ENCODE results near the gene KRT84. TPM values are rescaled to one million over a fixed set of nuclear protein-coding genes. Genes with fewer than 3 reads are reported as not detected.

KRT84 gene
- polyA plus RNA-seq, 1 donor from 2014 or later = not detected

GRCh38 chr12:52336641-52337040 lies 48.8 kb downstream of the KRT84 start:
- no peak for TF ChIP-seq MXI1 (conservative IDR thresholded peaks at IDR 0.05; ENCODE audit: poor library complexity, severe bottlenecking)
- TF ChIP-seq EZH2 (IDR thresholded peaks at IDR 0.05; ENCODE audit: borderline replicate concordance, insufficient read depth, low read length, poor library complexity, severe bottlenecking) = no peak
- TF ChIP-seq RAD21 (conservative IDR thresholded peaks at IDR 0.05) = no peak
- TF ChIP-seq TAF1 (IDR thresholded peaks at IDR 0.05; ENCODE audit: low read depth) = no peak
- TF ChIP-seq REST (IDR thresholded peaks at IDR 0.05; ENCODE audit: borderline replicate concordance) = no peak
- TF ChIP-seq EP300 (conservative IDR thresholded peaks at IDR 0.05; ENCODE audit: poor library complexity, severe bottlenecking) = no peak
- TF ChIP-seq SMC3 (conservative IDR thresholded peaks at IDR 0.05; ENCODE audit: poor library complexity) = no peak
- TF ChIP-seq CTCF (IDR thresholded peaks at IDR 0.05; ENCODE audit: poor library complexity, severe bottlenecking) = no peak
- TF ChIP-seq POLR2AphosphoS5 (IDR thresholded peaks at IDR 0.05) = no peak
- H3F3A ChIP-seq (ENCODE audit: insufficient read depth, low read length, poor library complexity, severe bottlenecking) = no peaks in the 10 kb centered on the region

GRCh38 chr12:52335598-52336262 lies 49.7 kb downstream of the KRT84 start:
- H4K20me1 ChIP-seq (ENCODE audit: insufficient read depth) = no peaks in the 10 kb centered on the region
- TF ChIP-seq CTCF (IDR thresholded peaks at IDR 0.05; ENCODE audit: poor library complexity, severe bottlenecking) = no peak
- no peak for TF ChIP-seq POLR2AphosphoS5 (IDR thresholded peaks at IDR 0.05)
- TF ChIP-seq SMC3 (conservative IDR thresholded peaks at IDR 0.05; ENCODE audit: poor library complexity) = no peak
- TF ChIP-seq RAD21 (conservative IDR thresholded peaks at IDR 0.05) = no peak
- no peak for TF ChIP-seq TAF1 (IDR thresholded peaks at IDR 0.05; ENCODE audit: low read depth)
- no peak for TF ChIP-seq MXI1 (conservative IDR thresholded peaks at IDR 0.05; ENCODE audit: poor library complexity, severe bottlenecking)
- TF ChIP-seq EP300 (conservative IDR thresholded peaks at IDR 0.05; ENCODE audit: poor library complexity, severe bottlenecking) = no peak
- no peak for TF ChIP-seq EZH2 (IDR thresholded peaks at IDR 0.05; ENCODE audit: borderline replicate concordance, insufficient read depth, low read length, poor library complexity, severe bottlenecking)
- no peak for TF ChIP-seq REST (IDR thresholded peaks at IDR 0.05; ENCODE audit: borderline replicate concordance)
- no peaks in the 10 kb centered on the region for H3K27me3 ChIP-seq (ENCODE audit: insufficient read depth, low read depth, low read length)
- no peak overlapping the region for H3K4me2 ChIP-seq (ENCODE audit: low read length)
- no peaks in the 10 kb centered on the region for H3K79me2 ChIP-seq (replicated peaks; ENCODE audit: insufficient read depth, low read length)
- H3K36me3 ChIP-seq (ENCODE audit: insufficient read depth, low read length) = no peaks in the 10 kb centered on the region
- no peak overlapping the region for H3K9ac ChIP-seq (ENCODE audit: low read length)
- H3K9me3 ChIP-seq (ENCODE audit: low read length) = no peaks in the 10 kb centered on the region
- no peak overlapping the region for H3K27ac ChIP-seq (ENCODE audit: low read length)
- H3K9me2 ChIP-seq (ENCODE audit: insufficient read depth, low read length) = no peaks in the 10 kb centered on the region
- no peak overlapping the region for H3K4me3 ChIP-seq (ENCODE audit: low read length)
- H3F3A ChIP-seq (ENCODE audit: insufficient read depth, low read length, poor library complexity, severe bottlenecking) = no peaks in the 10 kb centered on the region
- no peak overlapping the region for H2AFZ ChIP-seq (ENCODE audit: low read depth, low read length)

More at GRCh38 chr12:52336641-52337040, 48.8 kb downstream of the KRT84 start:
- Histone ChIP-seq H2AFZ (ENCODE audit: low read depth, low read length) (no peak overlapping the region), H3K36me3 (ENCODE audit: insufficient read depth, low read length) (no peaks in the 10 kb centered on the region), H3K4me2 (ENCODE audit: low read length) (no peak overlapping the region), H3K4me3 (ENCODE audit: low read length) (no peak overlapping the region), H3K79me2 (replicated peaks; ENCODE audit: insufficient read depth, low read length) (no peaks in the 10 kb centered on the region), H3K9me2 (ENCODE audit: insufficient read depth, low read length) (no peaks in the 10 kb centered on the region), H3K9me3 (ENCODE audit: low read length) (no peaks in the 10 kb centered on the region), H3K9ac (ENCODE audit: low read length) (no peak overlapping the region), H4K20me1 (ENCODE audit: insufficient read depth) (no peaks in the 10 kb centered on the region), H3K27me3 (ENCODE audit: insufficient read depth, low read depth, low read length) (no peaks in the 10 kb centered on the region), H3K27ac (ENCODE audit: low read length) (no peak overlapping the region)
